ENCODE data around the gene NCKAP5L.
"Not testable (repeated sequence)": the region's sequence is repeated elsewhere in the genome, so short reads cannot be mapped to it uniquely, and the experiment has no call there.

Gene NCKAP5L

GRCh38 chr12:49863946-49864797, 36.0 kb upstream of the NCKAP5L start:
- DNase-seq, result no peak

GRCh38 chr12:49860921-49861320, 32.7 kb upstream of the NCKAP5L start:
- not testable (repeated sequence) for DNase-seq

- not testable (repeated sequence) for DNase-seq
Observed at GRCh38 chr12:49855890-49856289, 27.7 kb upstream of the NCKAP5L start.

- no peak for DNase-seq
Observed at GRCh38 chr12:49854976-49855375, 26.8 kb upstream of the NCKAP5L start.

GRCh38 chr12:49853671-49854070, 25.5 kb upstream of the NCKAP5L start:
- no peak for DNase-seq

- DNase-seq, result no peak
Observed at GRCh38 chr12:49847161-49847560, 18.9 kb upstream of the NCKAP5L start.

- DNase-seq, result no peak
Observed at GRCh38 chr12:49846032-49846431, 17.8 kb upstream of the NCKAP5L start.

- no peak for DNase-seq
Observed at GRCh38 chr12:49843876-49844437, 15.7 kb upstream of the NCKAP5L start.

GRCh38 chr12:49843411-49843810, 15.2 kb upstream of the NCKAP5L start:
- no peak for DNase-seq

GRCh38 chr12:49842519-49843352, 14.5 kb upstream of the NCKAP5L start, which contains the start of gene BCDIN3D:
Gene BCDIN3D (minus strand): TSS chr12:49843106. CDS start chr12:49843087, 19 bp downstream.
- DNase-seq, result peak; percentile 62

GRCh38 chr12:49838973-49839633, 10.9 kb upstream of the NCKAP5L start:
- no peak for DNase-seq

- DNase-seq, result no peak
Observed at GRCh38 chr12:49832836-49833421, 4.7 kb upstream of the NCKAP5L start.

GRCh38 chr12:49831717-49832116, 3.5 kb upstream of the NCKAP5L start:
- DNase-seq, result no peak

- DNase-seq, result no peak
Observed at GRCh38 chr12:49827401-49828099, 663 bp downstream of the NCKAP5L start.

GRCh38 chr12:49827051-49827400, 1.2 kb downstream of the NCKAP5L start:
- DNase-seq, result no peak

GRCh38 chr12:49825971-49826421, 2.2 kb downstream of the NCKAP5L start:
- DNase-seq, result no peak

- no peak for DNase-seq
Observed at GRCh38 chr12:49825360-49825970, 2.7 kb downstream of the NCKAP5L start.

- peak; percentile 71 for DNase-seq
Observed at GRCh38 chr12:49824895-49825294, 3.3 kb downstream of the NCKAP5L start.

- DNase-seq, result no peak
Observed at GRCh38 chr12:49824416-49824815, 3.8 kb downstream of the NCKAP5L start.

GRCh38 chr12:49823951-49824350, 4.3 kb downstream of the NCKAP5L start:
- DNase-seq, result no peak

GRCh38 chr12:49823350-49823749, 4.9 kb downstream of the NCKAP5L start:
- no peak for DNase-seq

Measured in SIG-M5 (cell line).